SK-N-SH (cell line): ENCODE measurements around the gene SYNJ2. TPM values are rescaled to one million over a fixed set of nuclear protein-coding genes. Genes with fewer than 3 reads are reported as not detected.

Experiments
- CTCF ChIA-PET: fragments of 300-600, 350-600 bp; formaldehyde crosslinking; extraction: SDS; loops from one replicate; lab custom pipeline; 2021; lab: Yijun Ruan, JAX
- POLR2A ChIA-PET: fragments of 350-600 bp; sonication (Branson Sonifier 250); formaldehyde crosslinking; extraction: SDS; loops from one replicate; lab custom pipeline; 2020; ENCODE audit warnings: antibody characterized with exemption, inconsistent platforms; lab: Yijun Ruan, JAX
- DNase-seq: peaks from one replicate; pipeline ENCODE4 v3.0.0; 2012
- H2AFZ ChIP-seq: fragments of 200-600 bp; sonication (generic); 2 replicates; pipeline ENCODE4 v1.8.1; 2016; ENCODE audit warnings: antibody characterized with exemption, mild to moderate bottlenecking, low read depth
- H3F3A ChIP-seq: fragments of 200-600 bp; sonication (generic); replicated peaks from 2 replicates; pipeline ENCODE3; 2016; ENCODE audit warnings: antibody characterized with exemption, mild to moderate bottlenecking; ENCODE audit not compliant: insufficient read depth
- H3K27ac ChIP-seq, 2 experiments: fragments of 200-500 bp in 1 of 2; fragments of 200-600 bp in 1 of 2; sonication (Bioruptor generic) in 1 of 2; sonication (generic), shearing (Covaris generic) in 1 of 2; 2 replicates each; pipeline versions ENCODE4 v1.5.1 to v1.6.1; 2014 to 2016; ENCODE audit warnings: low read depth in 2 of 2, inconsistent platforms in 1 of 2, low read length in 1 of 2, mild to moderate bottlenecking in 1 of 2, mixed read lengths in 1 of 2
- H3K27me3 ChIP-seq: fragments of 200-600 bp; sonication (generic), shearing (Covaris generic); 2 replicates; pipeline ENCODE4 v1.6.1; 2016; ENCODE audit warnings: mixed run types; ENCODE audit not compliant: insufficient read depth
- H3K36me3 ChIP-seq, 2 experiments: fragments of 200-500 bp in 1 of 2; fragments of 200-600 bp in 1 of 2; sonication (Bioruptor generic) in 1 of 2; sonication (generic) in 1 of 2; replicated peaks in 1 of 2; 2 replicates each; pipeline versions ENCODE3 to v1.5.1; 2014 to 2016; ENCODE audit warnings: low read length in 1 of 2, mild to moderate bottlenecking in 1 of 2; ENCODE audit not compliant: insufficient read depth in 2 of 2, control insufficient read depth in 1 of 2
- H3K4me1 ChIP-seq, 2 experiments: fragments of 200-500 bp in 1 of 2; fragments of 200-600 bp in 1 of 2; sonication (Bioruptor generic) in 1 of 2; sonication (generic), shearing (Covaris generic) in 1 of 2; 2 replicates each; pipeline versions ENCODE4 v1.5.1 to v1.6.1; 2014 to 2016; ENCODE audit warnings: low read depth in 1 of 2, low read length in 1 of 2, mixed run types in 1 of 2; ENCODE audit not compliant: insufficient read depth in 2 of 2, control insufficient read depth in 1 of 2
- H3K4me2 ChIP-seq: fragments of 200-600 bp; sonication (generic), shearing (Covaris generic); 2 replicates; pipeline ENCODE4 v1.6.1; 2017; ENCODE audit warnings: mixed run types
- H3K4me3 ChIP-seq, 2 experiments: fragments of 200-500 bp in 1 of 2; fragments of 200-600 bp in 1 of 2; sonication (Bioruptor generic) in 1 of 2; sonication (generic), shearing (Covaris generic) in 1 of 2; 2 replicates each; pipeline versions ENCODE4 v1.5.1 to v1.8.1; 2014 to 2016; ENCODE audit warnings: low read depth in 2 of 2, inconsistent platforms in 1 of 2, low read length in 1 of 2, mild to moderate bottlenecking in 1 of 2, mixed read lengths in 1 of 2, moderate library complexity in 1 of 2
- H3K79me2 ChIP-seq: fragments of 200-600 bp; sonication (generic); 2 replicates; pipeline ENCODE4 v1.8.1; 2017; ENCODE audit warnings: mild to moderate bottlenecking; ENCODE audit not compliant: insufficient read depth
- H3K9ac ChIP-seq: fragments of 200-600 bp; sonication (generic); 2 replicates; pipeline ENCODE4 v1.6.1; 2017; ENCODE audit warnings: mixed run types
- H3K9me2 ChIP-seq: fragments of 200-600 bp; sonication (generic); 2 replicates; pipeline ENCODE4 v1.6.1; 2017; ENCODE audit warnings: mixed run types
- H3K9me3 ChIP-seq: fragments of 200-600 bp; sonication (generic); 2 replicates; pipeline ENCODE4 v1.6.1; 2017; ENCODE audit warnings: mixed run types, mild to moderate bottlenecking, moderate library complexity
- H4K20me1 ChIP-seq: fragments of 200-600 bp; sonication (generic); 2 replicates; pipeline ENCODE4 v1.6.1; 2017; ENCODE audit warnings: mild to moderate bottlenecking, mixed run types; ENCODE audit not compliant: insufficient read depth
- CHD2 ChIP-seq: fragments of 150-350 bp; IDR thresholded peaks from 2 replicates; pipeline ENCODE4 v1.6.1; 2018; ENCODE audit warnings: low read length; ENCODE audit not compliant: partially characterized antibody
- CTCF ChIP-seq: fragments of 200-600 bp; sonication (generic); IDR thresholded peaks from 2 replicates; pipeline ENCODE4 v1.6.1; 2017; ENCODE audit warnings: antibody characterized with exemption, mild to moderate bottlenecking, moderate library complexity
- ELF1 ChIP-seq: IDR thresholded peaks from 2 replicates; pipeline ENCODE4 v1.4.0; 2012
- EZH2phosphoT487 ChIP-seq: fragments of 200-600 bp; sonication (generic); IDR thresholded peaks from 2 replicates; pipeline ENCODE4 v1.6.1; 2017; ENCODE audit warnings: low read depth, mixed run types, mild to moderate bottlenecking, antibody characterized with exemption, moderate library complexity, borderline replicate concordance
- FOSL2 ChIP-seq: IDR thresholded peaks from 2 replicates; pipeline ENCODE4 v1.4.0; 2012; ENCODE audit warnings: low read depth, mild to moderate bottlenecking, moderate library complexity, borderline replicate concordance
- GATA2 ChIP-seq: sonication (generic); formaldehyde crosslinking; IDR thresholded peaks from 2 replicates; pipeline ENCODE4 v1.5.0; 2020; ENCODE audit warnings: mild to moderate bottlenecking, missing genetic modification reagents
- IRF3 ChIP-seq: fragments of 150-350 bp; IDR thresholded peaks from 2 replicates; pipeline ENCODE4 v1.6.1; 2016; ENCODE audit warnings: mild to moderate bottlenecking, low read depth, low read length
- JUND ChIP-seq: IDR thresholded peaks from 2 replicates; pipeline ENCODE4 v1.4.0; 2012
- MEF2A ChIP-seq: IDR thresholded peaks from 2 replicates; pipeline ENCODE4 v1.4.0; 2012; ENCODE audit warnings: low read depth, borderline replicate concordance
- MXI1 ChIP-seq: IDR thresholded peaks from 2 replicates; pipeline ENCODE4 v1.6.1; 2012; ENCODE audit warnings: mild to moderate bottlenecking, low read depth, low read length, improper control_type of control experiment
- NFIC ChIP-seq: IDR thresholded peaks from 2 replicates; pipeline ENCODE4 v1.4.0; 2012; ENCODE audit warnings: borderline replicate concordance
- RAD21 ChIP-seq: IDR thresholded peaks from 2 replicates; pipeline ENCODE4 v1.6.1; 2012; ENCODE audit warnings: mild to moderate bottlenecking, low read length
- RXRA ChIP-seq: IDR thresholded peaks from 2 replicates; pipeline ENCODE4 v1.4.0; 2012; ENCODE audit warnings: low read depth, mild to moderate bottlenecking, borderline replicate concordance
- SIN3A ChIP-seq: IDR thresholded peaks from 2 replicates; pipeline ENCODE4 v1.6.1; 2012; ENCODE audit warnings: low read depth, mild to moderate bottlenecking, low read length, moderate library complexity, borderline replicate concordance
- SMC3 ChIP-seq: IDR thresholded peaks from 2 replicates; pipeline ENCODE4 v1.6.1; 2012; ENCODE audit warnings: low read depth, low read length, improper control_type of control experiment
- TAF1 ChIP-seq: IDR thresholded peaks from 2 replicates; pipeline ENCODE4 v1.6.1; 2012; ENCODE audit warnings: low read depth, mild to moderate bottlenecking, low read length, moderate library complexity, borderline replicate concordance
- TCF12 ChIP-seq: IDR thresholded peaks from 2 replicates; pipeline ENCODE4 v1.4.0; 2012
- YY1 ChIP-seq: IDR thresholded peaks from 2 replicates; pipeline ENCODE4 v1.4.0; 2012; ENCODE audit warnings: low read depth, mild to moderate bottlenecking
- WGBS: methylation state at CpG from one replicate; pipeline ENCODE4 v1.1.6; 2017; ENCODE audit warnings: low lambda C conversion rate; 5-methylcytosine and 5-hydroxymethylcytosine counted together
- polyA plus RNA-seq, 3 experiments: library from polyadenylated mRNA; depleted of rRNA; stranded (reverse); fragments of >200 nt; gene quantifications; 2 replicates each; pipeline ENCODE4 v1.2.3, GENCODE V29; 2012

Gene SYNJ2
- polyA plus RNA-seq, 1 of the 3 experiments (the other 2 are of a cell fraction) = 40.0 TPM

- peaks cover 0 to 2% of the 10 kb centered on the region in 2 experiments; a peak in 1 of 4 replicates for H3K4me1 ChIP-seq
- peaks cover 14% of the 10 kb centered on the region for H3F3A ChIP-seq
- no peaks in the 10 kb centered on the region for H3K27me3 ChIP-seq
- CTCF ChIA-PET = interaction anchor here (1.1 to 1.7 kb wide), 3 partner anchors 13 to 95 kb away, joined by 4 to 5 read pairs (median 4); no protein-coding TSS in a partner anchor
- no peak overlapping the region for H2AFZ ChIP-seq
- H3K27ac ChIP-seq = no peak overlapping the region
- no peaks in the 10 kb centered on the region for H3K79me2 ChIP-seq
- no peaks in the 10 kb centered on the region for H3K9me3 ChIP-seq
- POLR2A ChIA-PET = no interaction called here
- no peak overlapping the region for H3K9ac ChIP-seq
- no peaks in the 10 kb centered on the region for H3K9me2 ChIP-seq
- H3K4me2 ChIP-seq = no peak overlapping the region
- DNase-seq = no peak
- H3K4me3 ChIP-seq = no peak overlapping the region
- 96% methylated on average over 15 of the region's 21 CpGs for WGBS
- TF ChIP-seq FOSL2 (no peak), JUND (no peak), GATA2 (CRISPR knock-in tag) (no peak), RAD21 (no peak), TAF1 (no peak), SMC3 (no peak), CTCF (no peak), CHD2 (no peak), ELF1 (no peak), MXI1 (no peak), RXRA (no peak), SIN3A (no peak), MEF2A (no peak), NFIC (no peak), TCF12 (no peak), EZH2phosphoT487 (no peak), YY1 (no peak), IRF3 (no peak)
- no peaks in the 10 kb centered on the region for H3K36me3 ChIP-seq
- H4K20me1 ChIP-seq = no peaks in the 10 kb centered on the region
Measured at GRCh38 chr6:157976345-157977175, 5.1 kb upstream of the SYNJ2 start.
